Testis (tissue), 2 donors: ENCODE results near the gene OSCAR.

Experiments used
- POLR2A ChIP-seq: fragments of 450-650 bp; IDR thresholded peaks from one replicate; pipeline ENCODE4 v1.6.1; 2017; ENCODE audit warnings: antibody characterized with exemption, mild to moderate bottlenecking, moderate library complexity
- TF ChIP-seq, protein P1 (sequence below), 3 experiments: fragments of 450-650 bp in 2 of 3; fragments of 200-600 bp in 1 of 3; sonication (generic) in 1 of 3; IDR thresholded peaks; one replicate each; pipeline ENCODE4 v1.5.1; 2016 to 2019; ENCODE audit warnings: antibody characterized with exemption in 3 of 3, mild to moderate bottlenecking in 2 of 3, moderate library complexity in 1 of 3

DNA sequence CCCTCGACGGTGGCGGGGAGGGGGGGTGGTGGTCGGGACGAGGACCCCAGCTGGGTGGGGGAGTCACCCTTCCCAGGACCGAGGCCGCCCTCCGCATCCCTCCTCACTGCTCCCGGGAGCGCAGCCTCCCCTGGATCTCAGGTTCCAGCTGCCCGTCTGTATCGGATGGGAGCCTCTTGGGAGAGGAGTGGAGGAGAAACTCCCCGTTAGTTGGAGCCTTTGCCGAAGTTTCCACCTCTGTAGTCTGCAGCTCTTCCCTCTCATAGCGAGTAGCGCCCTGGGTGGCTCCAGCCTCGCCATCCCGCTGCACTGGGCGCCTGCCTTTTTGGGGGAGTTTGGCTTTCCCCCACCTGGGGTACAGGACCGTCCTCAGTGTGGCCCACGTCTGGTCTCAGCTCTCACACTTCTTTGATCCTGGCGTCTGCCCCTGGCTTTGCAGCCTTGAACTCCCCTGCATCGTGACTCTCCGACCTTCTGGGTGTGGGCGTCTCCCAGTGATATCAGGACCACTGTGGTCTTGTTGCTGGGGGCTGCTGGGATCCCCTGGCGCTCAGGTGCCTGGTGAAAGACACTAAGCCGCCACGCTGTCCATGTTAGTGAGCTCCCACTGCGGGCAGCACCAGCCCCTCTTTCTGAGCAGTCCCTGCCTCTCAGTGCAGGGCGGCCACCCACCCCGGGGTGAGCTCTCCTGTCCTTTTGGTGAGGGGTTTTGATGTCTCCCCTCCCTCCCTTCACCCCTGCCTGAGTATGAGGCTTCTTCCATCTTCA lies 38.1 kb upstream of the OSCAR start:
- TF ChIP-seq, protein P1, sequence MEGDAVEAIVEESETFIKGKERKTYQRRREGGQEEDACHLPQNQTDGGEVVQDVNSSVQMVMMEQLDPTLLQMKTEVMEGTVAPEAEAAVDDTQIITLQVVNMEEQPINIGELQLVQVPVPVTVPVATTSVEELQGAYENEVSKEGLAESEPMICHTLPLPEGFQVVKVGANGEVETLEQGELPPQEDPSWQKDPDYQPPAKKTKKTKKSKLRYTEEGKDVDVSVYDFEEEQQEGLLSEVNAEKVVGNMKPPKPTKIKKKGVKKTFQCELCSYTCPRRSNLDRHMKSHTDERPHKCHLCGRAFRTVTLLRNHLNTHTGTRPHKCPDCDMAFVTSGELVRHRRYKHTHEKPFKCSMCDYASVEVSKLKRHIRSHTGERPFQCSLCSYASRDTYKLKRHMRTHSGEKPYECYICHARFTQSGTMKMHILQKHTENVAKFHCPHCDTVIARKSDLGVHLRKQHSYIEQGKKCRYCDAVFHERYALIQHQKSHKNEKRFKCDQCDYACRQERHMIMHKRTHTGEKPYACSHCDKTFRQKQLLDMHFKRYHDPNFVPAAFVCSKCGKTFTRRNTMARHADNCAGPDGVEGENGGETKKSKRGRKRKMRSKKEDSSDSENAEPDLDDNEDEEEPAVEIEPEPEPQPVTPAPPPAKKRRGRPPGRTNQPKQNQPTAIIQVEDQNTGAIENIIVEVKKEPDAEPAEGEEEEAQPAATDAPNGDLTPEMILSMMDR (IDR thresholded peaks at IDR 0.05) = no peak
- no peak for TF ChIP-seq POLR2A
